RWPE1 (cell line): ENCODE measurements around the gene CALU.
A peak's percentile ranks its signal among the peaks of the same experiment; 100 is the strongest.

ENCODE experiments used
- CTCF ChIA-PET: fragments of 350-600 bp; sonication (Branson Sonifier 250); formaldehyde crosslinking; extraction: SDS; loops from one replicate; lab custom pipeline; 2021; lab: Yijun Ruan, JAX
- POLR2A ChIA-PET: fragments of 400-600 bp; formaldehyde crosslinking; extraction: SDS; loops from one replicate; lab custom pipeline; 2020; ENCODE audit warnings: antibody characterized with exemption; ENCODE audit not compliant: low non-redundant PET; lab: Yijun Ruan, JAX
- DNase-seq: peaks from one replicate; pipeline ENCODE4 v3.0.0; 2012; ENCODE audit warnings: low spot score
- H3K27ac ChIP-seq: fragments of 450-650 bp; 2 replicates; pipeline ENCODE4 v1.5.1; 2017
- TF ChIP-seq, protein P1 (sequence below): fragments of 450-650 bp; conservative IDR thresholded peaks from 2 replicates; pipeline ENCODE4 v1.5.1; 2017; ENCODE audit warnings: low read depth, mild to moderate bottlenecking

The CALU gene

DNA sequence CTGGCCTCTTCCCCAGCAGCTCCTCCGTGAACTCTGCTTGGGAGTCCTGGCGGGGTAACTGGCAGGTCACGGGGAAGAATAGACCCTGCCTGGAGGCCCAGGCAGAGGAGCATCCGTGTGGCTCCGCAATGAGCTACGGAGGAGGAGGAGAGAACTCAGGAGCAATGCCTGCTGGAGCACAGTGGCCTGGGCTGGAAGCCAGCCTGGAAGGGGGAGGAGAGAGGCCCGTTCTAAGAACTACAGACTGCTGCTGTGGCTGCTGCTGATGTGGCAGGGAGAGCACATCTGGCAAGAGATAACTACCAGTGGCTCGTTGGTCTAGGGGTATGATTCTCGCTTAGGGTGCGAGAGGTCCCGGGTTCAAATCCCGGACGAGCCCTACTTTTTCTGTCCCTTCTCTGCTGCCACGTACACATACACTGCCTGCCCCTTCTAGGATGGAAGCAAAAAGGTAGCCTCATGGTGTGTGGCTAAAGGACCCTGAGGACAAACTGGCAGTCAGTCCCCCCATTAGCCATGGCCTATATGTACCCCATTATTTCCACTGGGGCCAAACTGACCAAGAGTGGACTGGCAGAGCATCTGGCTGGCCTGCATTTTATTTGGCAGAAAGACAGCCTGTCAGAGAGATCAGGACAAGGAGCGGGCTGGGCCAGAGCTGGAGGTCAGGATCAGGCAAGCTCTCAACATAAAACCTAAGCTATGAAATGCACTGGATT, 44.1 kb downstream of the CALU start:
- H3K27ac ChIP-seq: no peak overlapping the region
- POLR2A ChIA-PET: no interaction called here
- CTCF ChIA-PET: no interaction called here
- TF ChIP-seq, protein P1, sequence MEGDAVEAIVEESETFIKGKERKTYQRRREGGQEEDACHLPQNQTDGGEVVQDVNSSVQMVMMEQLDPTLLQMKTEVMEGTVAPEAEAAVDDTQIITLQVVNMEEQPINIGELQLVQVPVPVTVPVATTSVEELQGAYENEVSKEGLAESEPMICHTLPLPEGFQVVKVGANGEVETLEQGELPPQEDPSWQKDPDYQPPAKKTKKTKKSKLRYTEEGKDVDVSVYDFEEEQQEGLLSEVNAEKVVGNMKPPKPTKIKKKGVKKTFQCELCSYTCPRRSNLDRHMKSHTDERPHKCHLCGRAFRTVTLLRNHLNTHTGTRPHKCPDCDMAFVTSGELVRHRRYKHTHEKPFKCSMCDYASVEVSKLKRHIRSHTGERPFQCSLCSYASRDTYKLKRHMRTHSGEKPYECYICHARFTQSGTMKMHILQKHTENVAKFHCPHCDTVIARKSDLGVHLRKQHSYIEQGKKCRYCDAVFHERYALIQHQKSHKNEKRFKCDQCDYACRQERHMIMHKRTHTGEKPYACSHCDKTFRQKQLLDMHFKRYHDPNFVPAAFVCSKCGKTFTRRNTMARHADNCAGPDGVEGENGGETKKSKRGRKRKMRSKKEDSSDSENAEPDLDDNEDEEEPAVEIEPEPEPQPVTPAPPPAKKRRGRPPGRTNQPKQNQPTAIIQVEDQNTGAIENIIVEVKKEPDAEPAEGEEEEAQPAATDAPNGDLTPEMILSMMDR: no peak
- no peak for DNase-seq

- no peak for DNase-seq
- TF ChIP-seq, protein P1: no peak
- H3K27ac ChIP-seq: no peak overlapping the region
- POLR2A ChIA-PET: no interaction called here
- CTCF ChIA-PET: no interaction called here
Observed at GRCh38 chr7:128785738-128786137, 46.6 kb downstream of the CALU start.

GRCh38 chr7:128788446-128789412, 49.6 kb downstream of the CALU start:
- DNase-seq: no peak
- ChIA-PET POLR2A (no interaction called here), CTCF (interaction anchor here (0.7 kb wide), 1 partner anchor 92 kb away, joined by 3 read pairs; no protein-coding TSS in a partner anchor)
- H3K27ac ChIP-seq: no peak overlapping the region
- TF ChIP-seq, protein P1: no peak

GRCh38 chr7:128790315-128791041, 51.3 kb downstream of the CALU start:
- TF ChIP-seq, protein P1: no peak
- ChIA-PET CTCF (no interaction called here), POLR2A (no interaction called here)
- no peak for DNase-seq
- no peak overlapping the region for H3K27ac ChIP-seq

GRCh38 chr7:128791121-128791971, 52.2 kb downstream of the CALU start, which contains the start of gene CCDC136:
Gene CCDC136, plus strand, starts transcription at chr7:128791968. Its CDS starts 444 bp downstream, at chr7:128792412.
- H3K27ac ChIP-seq: no peak within 1 kb of the TSS
- TF ChIP-seq, protein P1: no peak
- POLR2A ChIA-PET: no interaction called here
- DNase-seq: peak; percentile 58
- CTCF ChIA-PET: no interaction called here
